ENCODE data around the gene ATAD5.
"Not testable (repeated sequence)": the region's sequence is repeated elsewhere in the genome, so short reads cannot be mapped to it uniquely, and the experiment has no call there.

Gene ATAD5

DNA sequence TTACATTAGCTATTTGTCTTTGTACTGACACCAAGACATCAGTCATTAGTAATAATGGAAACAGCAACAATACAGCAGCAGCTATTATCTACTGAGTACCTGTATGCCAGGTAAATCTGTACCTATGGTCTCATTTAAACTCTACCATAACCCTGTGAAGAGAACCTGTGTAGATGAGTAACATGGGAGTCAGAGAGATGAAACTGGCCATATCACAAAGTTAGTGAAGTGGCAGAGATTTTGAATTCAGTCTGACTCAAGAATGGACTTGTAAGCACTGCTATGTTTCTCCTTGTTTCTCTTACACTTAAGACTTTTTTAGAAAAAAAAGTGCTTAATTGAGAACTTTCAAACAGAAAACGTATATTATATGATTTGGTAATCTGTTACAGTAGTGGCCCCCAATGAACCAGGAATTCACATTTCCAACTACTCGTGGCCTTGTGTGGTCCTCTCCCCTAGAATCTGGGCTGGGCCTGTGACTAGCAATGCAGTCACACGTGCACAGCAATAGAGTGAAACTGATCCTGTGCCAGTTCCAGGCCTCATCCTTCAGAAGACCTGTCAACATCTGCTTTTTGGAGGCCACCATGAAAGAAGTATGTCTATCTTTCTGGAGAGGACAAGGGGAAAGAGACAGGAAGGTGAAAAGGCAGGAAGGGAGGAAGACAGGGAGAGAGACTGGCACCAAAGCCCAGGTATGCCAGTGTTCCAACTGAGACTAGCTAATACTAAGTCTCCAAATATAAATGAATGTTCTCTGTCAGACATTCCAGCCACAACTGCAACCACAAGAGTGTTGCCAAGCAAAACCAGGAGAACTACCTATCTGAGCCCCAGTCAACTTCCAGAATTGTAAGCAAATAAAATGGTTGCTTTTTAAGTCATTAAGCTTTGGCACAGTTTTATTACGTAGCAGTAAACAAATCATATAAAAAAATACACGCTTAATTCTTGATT lies 19.3 kb upstream of the ATAD5 start:
- H3K4me1 ChIP-seq (ENCODE audit: insufficient read depth, low read length), result peaks cover 6% of the 10 kb centered on the region; the same call in 1 of the 2 replicates
- H3K9me3 ChIP-seq (ENCODE audit: control insufficient read depth, insufficient read depth, low read length), result no peaks in the 10 kb centered on the region
- H3K9ac ChIP-seq (ENCODE audit: low read depth, low read length), result no peak overlapping the region
- no peaks in the 10 kb centered on the region; the same call in 1 of the 2 replicates for H3K36me3 ChIP-seq (ENCODE audit: insufficient read depth, low read length)

DNA sequence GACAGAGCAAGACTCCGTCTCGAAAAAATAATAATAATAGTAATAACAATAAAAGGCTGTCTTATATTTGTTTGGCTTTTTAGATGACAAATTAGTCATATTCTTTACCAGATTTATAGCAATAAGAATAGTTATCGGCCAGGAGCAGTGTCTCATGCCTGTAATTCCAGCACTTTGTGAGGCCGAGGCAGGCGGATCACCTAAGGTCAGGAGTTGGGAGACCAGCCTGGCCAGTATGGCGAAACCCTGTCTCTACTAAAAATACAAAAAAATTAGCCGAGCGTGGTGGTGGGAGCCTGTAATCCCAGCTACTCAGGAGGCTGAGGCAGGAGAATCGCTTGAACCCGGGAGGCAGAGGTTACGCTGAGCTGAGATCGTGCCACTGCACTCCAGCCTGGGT lies 17.5 kb upstream of the ATAD5 start:
- not testable (repeated sequence) for H3K36me3 ChIP-seq (ENCODE audit: insufficient read depth, low read length); H3K9me3 ChIP-seq (ENCODE audit: control insufficient read depth, insufficient read depth, low read length); H3K4me1 ChIP-seq (ENCODE audit: insufficient read depth, low read length); H3K9ac ChIP-seq (ENCODE audit: low read depth, low read length)

DNA sequence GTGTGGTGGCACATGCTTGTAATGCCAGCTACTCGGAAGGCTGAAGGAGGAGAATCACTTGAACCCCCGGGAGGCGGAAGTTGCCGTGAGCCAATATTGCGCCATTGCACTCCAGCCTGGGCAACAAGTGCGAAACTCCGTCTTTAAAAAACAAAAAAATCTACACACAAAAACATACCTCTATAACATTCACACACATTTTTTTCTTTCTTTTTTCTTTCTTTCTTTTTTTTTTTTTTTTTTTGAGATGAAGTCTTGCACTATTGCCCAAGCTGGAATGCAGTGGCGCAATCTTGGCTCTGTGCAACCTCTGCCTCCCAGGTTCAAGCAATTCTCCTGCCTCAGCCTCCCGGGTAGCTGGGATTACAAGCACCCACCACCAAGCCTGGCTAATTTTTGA lies 16.9 kb upstream of the ATAD5 start:
- not testable (repeated sequence) for H3K9ac ChIP-seq (ENCODE audit: low read depth, low read length); H3K4me1 ChIP-seq (ENCODE audit: insufficient read depth, low read length); H3K36me3 ChIP-seq (ENCODE audit: insufficient read depth, low read length); H3K9me3 ChIP-seq (ENCODE audit: control insufficient read depth, insufficient read depth, low read length)

DNA sequence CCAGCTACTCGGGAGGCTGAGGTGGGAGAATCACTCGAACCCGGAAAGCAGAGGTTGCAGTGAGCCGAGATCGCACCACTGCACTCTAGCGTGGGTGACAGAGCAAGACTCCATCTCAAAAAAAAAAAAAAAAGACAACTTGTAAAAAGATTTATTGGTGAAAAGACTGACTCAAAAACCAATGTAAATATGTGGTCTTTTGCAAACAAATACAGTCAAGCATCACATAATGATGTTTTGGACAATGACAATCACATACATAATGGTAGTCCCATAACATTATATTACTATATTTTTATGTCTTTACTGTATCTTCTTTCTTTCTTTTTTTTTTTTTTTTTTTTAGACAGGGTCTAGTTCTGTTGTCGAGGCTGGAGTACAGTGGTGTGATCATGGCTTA lies 15.6 kb upstream of the ATAD5 start:
- Histone ChIP-seq H3K4me1 (ENCODE audit: insufficient read depth, low read length) (no peaks in the 10 kb centered on the region), H3K9ac (ENCODE audit: low read depth, low read length) (no peak overlapping the region), H3K9me3 (ENCODE audit: control insufficient read depth, insufficient read depth, low read length) (no peaks in the 10 kb centered on the region), H3K36me3 (ENCODE audit: insufficient read depth, low read length) (no peaks in the 10 kb centered on the region; the same call in 1 of the 2 replicates)

DNA sequence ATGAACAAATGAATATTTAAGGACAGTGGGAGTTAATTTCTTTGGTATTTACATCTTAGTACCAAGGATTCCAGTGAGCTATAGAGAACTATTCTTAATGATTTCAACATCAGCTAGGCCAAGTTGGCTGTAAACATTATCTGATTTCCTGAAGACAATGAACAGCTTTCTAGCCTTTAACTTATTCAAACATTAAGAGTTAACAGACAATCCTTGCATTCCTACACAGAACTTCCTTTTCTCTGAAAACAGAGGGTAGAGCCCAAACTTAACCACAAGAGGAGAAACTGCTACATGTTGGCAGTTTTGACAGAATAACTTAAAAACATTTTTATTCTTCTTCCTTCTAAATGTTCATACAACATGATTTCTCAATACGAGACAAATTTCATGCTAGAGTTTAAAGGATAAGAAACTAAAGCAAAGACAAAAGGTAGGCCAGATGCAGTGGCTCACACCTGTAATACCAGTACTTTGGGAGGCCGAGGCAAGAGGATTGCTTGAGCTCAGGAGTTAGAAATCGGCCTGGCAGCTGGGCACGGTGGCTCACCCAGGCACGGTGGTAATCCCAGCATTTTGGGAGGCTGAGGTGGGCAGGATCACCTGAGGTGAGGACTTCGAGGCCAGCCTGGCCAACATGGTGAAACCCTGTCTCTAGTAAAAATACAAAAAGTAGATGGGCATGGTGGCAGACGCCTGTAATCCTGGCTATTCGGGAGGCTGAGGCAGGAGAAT lies 11.6 kb upstream of the ATAD5 start:
- H3K4me1 ChIP-seq (ENCODE audit: insufficient read depth, low read length), result peaks cover 4% of the 10 kb centered on the region; the same call in 1 of the 2 replicates
- H3K36me3 ChIP-seq (ENCODE audit: insufficient read depth, low read length), result no peaks in the 10 kb centered on the region; the same call in 1 of the 2 replicates
- H3K9ac ChIP-seq (ENCODE audit: low read depth, low read length), result no peak overlapping the region
- H3K9me3 ChIP-seq (ENCODE audit: control insufficient read depth, insufficient read depth, low read length), result no peaks in the 10 kb centered on the region

DNA sequence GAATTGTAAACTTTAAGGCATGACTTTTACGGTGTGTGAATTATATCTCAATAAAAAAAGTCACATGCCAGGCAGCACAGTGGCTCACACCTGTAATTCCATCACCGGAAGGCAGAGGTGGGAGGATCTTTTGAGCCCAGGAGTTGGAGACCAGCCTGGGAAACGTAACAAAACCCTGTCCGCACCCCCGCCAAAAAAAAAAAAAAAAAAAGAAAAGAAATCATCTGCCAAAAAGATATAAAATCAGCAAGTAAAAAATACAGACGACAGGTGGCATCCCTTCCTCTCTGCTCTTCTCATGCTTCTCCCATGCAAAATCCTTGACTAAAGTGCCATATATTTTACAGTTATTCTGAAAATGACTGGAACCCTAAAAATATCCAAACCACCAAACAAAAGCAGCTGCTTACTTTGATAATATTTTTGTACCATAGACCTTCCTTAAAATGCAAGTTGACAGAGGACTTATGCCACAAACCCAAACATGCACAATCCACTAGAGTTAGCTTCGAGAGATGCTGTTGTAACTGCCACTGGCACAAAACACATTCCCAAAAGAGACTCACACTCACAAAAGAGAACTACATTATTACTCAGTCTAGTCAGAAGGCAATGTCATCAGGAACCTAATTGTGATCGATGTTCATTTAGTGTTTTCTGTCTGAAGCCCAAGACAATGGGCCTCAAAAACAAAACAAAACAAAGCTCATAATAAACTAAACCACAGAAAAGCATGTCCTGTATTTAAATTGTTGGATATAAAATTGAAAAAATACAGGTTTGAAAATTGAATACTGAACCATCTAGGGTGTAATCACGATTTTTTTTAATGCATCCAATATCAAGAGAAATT lies 9.7 kb upstream of the ATAD5 start:
- H3K9ac ChIP-seq (ENCODE audit: low read depth, low read length), result no peak overlapping the region

DNA sequence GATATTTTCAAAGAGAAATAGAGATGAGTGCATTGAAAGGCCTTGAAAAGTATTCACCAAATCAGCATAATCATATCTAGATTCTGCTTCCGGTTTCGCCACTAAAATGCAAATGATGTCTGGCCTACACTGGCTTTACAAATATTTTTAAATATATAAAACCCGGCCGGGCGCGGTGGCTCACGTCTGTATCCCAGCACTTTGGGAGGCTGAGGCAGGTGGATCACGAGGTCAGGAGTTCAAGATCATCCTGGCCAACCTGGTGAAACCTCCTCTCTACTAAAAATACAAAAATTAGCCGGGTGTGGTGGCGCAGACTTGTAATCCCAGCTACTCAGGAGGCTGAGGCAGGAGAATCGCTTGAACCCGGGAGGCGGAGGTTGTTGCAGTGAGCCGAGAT lies 8.8 kb upstream of the ATAD5 start:
- H3K9ac ChIP-seq (ENCODE audit: low read depth, low read length), result not testable (repeated sequence)

More for the DNA sequence above, 9.7 kb upstream of the ATAD5 start:
- H3K9me3 ChIP-seq (ENCODE audit: control insufficient read depth, insufficient read depth, low read length), result no peaks in the 10 kb centered on the region
- peaks cover 4% of the 10 kb centered on the region; the same call in 1 of the 2 replicates for H3K4me1 ChIP-seq (ENCODE audit: insufficient read depth, low read length)
- no peaks in the 10 kb centered on the region; the same call in 1 of the 2 replicates for H3K36me3 ChIP-seq (ENCODE audit: insufficient read depth, low read length)

DNA sequence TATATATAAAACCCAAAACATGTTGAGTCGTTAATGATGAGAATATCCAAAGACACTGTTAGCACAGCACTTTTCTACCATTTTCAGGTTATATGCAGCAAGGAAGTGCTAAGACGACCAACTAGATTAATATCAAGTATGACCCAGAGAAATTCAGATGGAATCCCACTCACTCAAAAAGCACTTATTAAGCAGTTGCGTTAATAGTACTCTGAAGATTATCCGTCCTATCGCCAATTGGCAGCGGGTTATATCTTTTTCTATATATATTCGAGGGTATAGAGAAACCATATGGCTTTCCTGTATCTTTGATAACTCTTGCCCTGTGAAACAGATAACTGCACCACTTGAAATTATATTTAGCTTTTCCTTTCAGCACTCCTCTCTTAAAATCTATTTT lies 8.3 kb upstream of the ATAD5 start:
- Histone ChIP-seq H3K9ac (ENCODE audit: low read depth, low read length) (peak overlapping the region; percentile 73), H3K36me3 (ENCODE audit: insufficient read depth, low read length) (no peaks in the 10 kb centered on the region), H3K9me3 (ENCODE audit: control insufficient read depth, insufficient read depth, low read length) (no peaks in the 10 kb centered on the region), H3K4me1 (ENCODE audit: insufficient read depth, low read length) (peaks cover 4% of the 10 kb centered on the region; the same call in 1 of the 2 replicates)

More for the DNA sequence above, 8.8 kb upstream of the ATAD5 start:
- not testable (repeated sequence) for H3K9me3 ChIP-seq (ENCODE audit: control insufficient read depth, insufficient read depth, low read length); H3K36me3 ChIP-seq (ENCODE audit: insufficient read depth, low read length); H3K4me1 ChIP-seq (ENCODE audit: insufficient read depth, low read length)

DNA sequence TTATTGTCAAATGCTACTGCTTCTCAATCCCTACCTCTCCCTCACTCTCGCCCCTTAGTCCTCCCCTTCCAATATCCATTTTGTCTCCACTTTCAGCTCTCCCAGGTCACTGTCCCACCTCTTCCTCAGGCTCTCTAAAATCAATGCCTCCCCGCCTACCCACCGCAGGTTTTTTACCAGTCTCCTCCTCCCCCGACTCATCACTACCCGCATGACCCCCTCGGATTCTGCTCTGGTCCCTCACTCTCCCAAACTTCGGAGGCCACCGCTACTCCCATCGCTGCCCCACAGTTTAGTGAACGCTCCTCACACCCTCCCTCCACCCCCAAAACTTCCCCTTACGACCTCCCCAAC lies 7.8 kb upstream of the ATAD5 start:
- peaks cover 4% of the 10 kb centered on the region; the same call in 1 of the 2 replicates for H3K4me1 ChIP-seq (ENCODE audit: insufficient read depth, low read length)
- H3K9ac ChIP-seq (ENCODE audit: low read depth, low read length), result peak overlapping the region; percentile 73
- H3K36me3 ChIP-seq (ENCODE audit: insufficient read depth, low read length), result no peaks in the 10 kb centered on the region
- no peaks in the 10 kb centered on the region for H3K9me3 ChIP-seq (ENCODE audit: control insufficient read depth, insufficient read depth, low read length)

DNA sequence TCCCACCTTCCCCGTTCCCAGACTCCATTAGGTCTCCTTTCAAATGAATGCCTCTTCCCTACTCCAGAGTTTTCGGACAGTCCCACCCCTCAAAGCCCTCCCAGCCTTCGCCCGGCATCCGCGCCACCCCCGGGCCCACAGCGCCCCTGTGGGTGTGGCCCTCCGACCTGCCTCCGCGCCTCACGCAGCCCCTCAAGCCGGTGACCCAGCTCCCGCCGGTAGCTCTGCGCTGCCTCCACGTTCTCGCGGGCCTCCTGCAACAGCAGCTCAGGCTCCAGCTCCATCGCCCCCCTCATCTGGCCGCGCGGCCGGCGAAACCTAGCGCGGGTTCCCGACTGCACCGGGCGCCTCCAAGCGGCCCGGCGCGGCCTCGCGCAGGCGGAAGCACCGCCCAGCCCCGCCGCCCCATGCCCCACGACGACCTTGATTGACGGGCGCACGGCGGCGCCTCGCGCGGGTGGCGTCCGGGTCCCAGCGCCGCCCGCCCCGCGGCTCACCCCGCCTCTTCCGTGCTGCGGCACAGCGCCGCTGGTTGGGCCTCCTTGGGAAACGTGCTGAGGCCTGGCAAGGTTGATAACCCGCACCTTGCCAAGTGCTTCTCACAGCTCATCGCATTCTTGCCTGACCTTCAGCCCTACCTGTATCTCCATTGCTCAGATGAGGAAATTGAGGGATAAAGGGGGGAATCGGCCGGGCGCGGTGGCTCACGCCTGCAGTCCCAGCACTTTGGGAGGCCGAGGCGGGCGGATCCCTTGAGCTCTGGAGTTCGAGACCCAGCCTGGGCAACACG lies 7.2 kb upstream of the ATAD5 start, which contains the start of gene CRLF3:
TSS of gene CRLF3 (minus strand) at position 337 of the 790 bp plus-strand sequence. CDS start at position 296, 41 bp downstream.
- Histone ChIP-seq H3K9me3 (ENCODE audit: control insufficient read depth, insufficient read depth, low read length) (no peaks in the 10 kb centered on the region), H3K36me3 (ENCODE audit: insufficient read depth, low read length) (no peaks in the 10 kb centered on the region), H3K9ac (ENCODE audit: low read depth, low read length) (peak within 1 kb of the TSS; percentile 73), H3K4me1 (ENCODE audit: insufficient read depth, low read length) (peaks cover 4% of the 10 kb centered on the region; the same call in 1 of the 2 replicates)

DNA sequence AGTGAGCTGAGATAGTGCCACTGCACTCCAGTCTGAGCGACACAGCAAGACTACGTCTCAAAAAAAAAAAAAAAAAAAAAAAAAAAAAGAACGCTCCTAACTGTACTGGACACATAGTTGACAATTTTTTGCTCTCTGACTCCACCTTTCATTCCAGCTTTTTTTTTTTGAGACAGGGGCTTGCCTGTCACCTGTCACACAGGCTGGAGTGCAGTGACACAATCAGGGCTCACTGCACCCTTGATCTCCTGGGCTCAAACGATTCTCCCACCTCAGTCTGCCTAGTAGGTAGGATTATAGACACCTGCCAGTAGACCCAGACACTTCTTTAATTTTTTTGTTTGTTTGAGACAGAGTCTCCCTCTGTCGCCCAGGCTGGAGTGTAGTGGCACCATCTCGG lies 4.7 kb upstream of the ATAD5 start:
- Histone ChIP-seq H3K9ac (ENCODE audit: low read depth, low read length) (no peak overlapping the region), H3K4me1 (ENCODE audit: insufficient read depth, low read length) (peaks cover 7% of the 10 kb centered on the region; the same call in 1 of the 2 replicates), H3K9me3 (ENCODE audit: control insufficient read depth, insufficient read depth, low read length) (no peaks in the 10 kb centered on the region), H3K36me3 (ENCODE audit: insufficient read depth, low read length) (no peaks in the 10 kb centered on the region)

DNA sequence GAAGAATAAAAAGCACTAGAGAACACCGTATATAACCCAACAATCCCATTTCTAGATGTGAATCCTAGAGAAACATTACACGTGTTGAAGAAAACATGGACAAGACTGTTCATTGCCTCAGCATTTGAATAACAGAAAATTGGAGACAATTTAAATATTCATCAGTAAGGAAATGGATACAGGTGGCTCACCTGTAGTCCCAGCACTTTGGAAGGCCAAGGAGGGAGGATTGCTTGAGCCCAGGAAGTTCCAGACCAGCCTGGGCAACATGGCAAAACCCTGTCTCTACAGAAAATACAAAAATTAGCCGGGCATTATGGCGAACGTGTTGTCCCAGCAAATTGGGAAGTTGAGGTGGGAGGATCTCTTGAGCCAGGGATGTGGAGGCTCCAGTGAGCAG lies 2.7 kb upstream of the ATAD5 start:
- H3K9me3 ChIP-seq (ENCODE audit: control insufficient read depth, insufficient read depth, low read length), result no peaks in the 10 kb centered on the region
- no peaks in the 10 kb centered on the region for H3K36me3 ChIP-seq (ENCODE audit: insufficient read depth, low read length)
- peaks cover 5% of the 10 kb centered on the region; the same call in 1 of the 2 replicates for H3K4me1 ChIP-seq (ENCODE audit: insufficient read depth, low read length)
- no peak overlapping the region for H3K9ac ChIP-seq (ENCODE audit: low read depth, low read length)

DNA sequence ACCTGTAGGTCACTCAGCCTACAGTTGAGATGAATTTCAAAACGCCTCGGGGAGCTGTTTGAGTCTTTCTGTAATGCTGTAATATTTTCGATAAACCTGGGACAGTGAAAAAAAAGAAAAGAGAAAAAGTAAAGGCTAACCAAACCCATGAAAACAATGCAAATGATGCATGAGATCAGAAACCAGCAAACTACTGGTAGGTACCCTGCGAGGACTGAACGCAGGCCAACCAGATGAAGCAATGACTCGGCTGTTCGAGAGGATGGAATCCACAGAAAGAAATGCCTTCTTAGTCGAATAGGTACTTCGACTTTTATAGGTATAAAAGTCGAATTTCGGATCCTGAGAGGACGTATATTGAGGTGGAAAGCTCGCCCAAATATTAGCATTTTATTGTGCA lies 509 bp upstream of the ATAD5 start:
- Histone ChIP-seq H3K36me3 (ENCODE audit: insufficient read depth, low read length) (no peaks in the 10 kb centered on the region), H3K9me3 (ENCODE audit: control insufficient read depth, insufficient read depth, low read length) (no peaks in the 10 kb centered on the region), H3K4me1 (ENCODE audit: insufficient read depth, low read length) (peaks cover 5% of the 10 kb centered on the region; the same call in 1 of the 2 replicates), H3K9ac (ENCODE audit: low read depth, low read length) (peak overlapping the region; percentile 84)

Data from ES-I3 (cell line).